HG03175 (cell line): Measurements from ENCODE around the gene SYCP2L.
"Not testable (repeated sequence)": the region's sequence is repeated elsewhere in the genome, so short reads cannot be mapped to it uniquely, and the experiment has no call there.

Experiments
- ATAC-seq: cut with Tn5 transposase; IDR thresholded peaks from one replicate; pipeline ENCODE4 v1.9.1; 2021; ENCODE audit warnings: mild to moderate bottlenecking, moderate library complexity; ENCODE audit not compliant: unreplicated experiment

The SYCP2L gene

GRCh38 chr6:10886691-10887502 is at the start of gene SYCP2L:
Gene SYCP2L, plus strand, starts transcription at chr6:10887052. Its CDS starts 75 bp downstream, at chr6:10887127.
- peak; percentile 44 for ATAC-seq

DNA sequence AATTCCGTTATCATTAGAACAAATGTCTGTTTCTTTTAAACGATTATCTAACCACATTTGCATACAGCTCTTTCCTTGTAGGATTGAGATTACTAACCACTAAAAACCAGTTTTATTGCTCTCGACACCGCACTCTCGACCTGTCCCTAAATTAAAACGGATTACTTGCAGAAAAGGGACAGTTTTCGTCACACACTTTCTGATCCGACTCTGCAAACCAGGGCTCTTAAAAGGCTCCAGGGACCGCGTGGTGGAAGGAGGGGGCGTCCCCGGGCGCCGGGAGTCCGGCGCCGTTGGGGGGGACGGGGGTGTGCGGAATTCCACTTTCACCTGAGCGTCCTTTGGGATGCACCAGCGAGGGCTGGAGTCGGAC is 49.2 kb upstream of the SYCP2L start:
- no peak for ATAC-seq

DNA sequence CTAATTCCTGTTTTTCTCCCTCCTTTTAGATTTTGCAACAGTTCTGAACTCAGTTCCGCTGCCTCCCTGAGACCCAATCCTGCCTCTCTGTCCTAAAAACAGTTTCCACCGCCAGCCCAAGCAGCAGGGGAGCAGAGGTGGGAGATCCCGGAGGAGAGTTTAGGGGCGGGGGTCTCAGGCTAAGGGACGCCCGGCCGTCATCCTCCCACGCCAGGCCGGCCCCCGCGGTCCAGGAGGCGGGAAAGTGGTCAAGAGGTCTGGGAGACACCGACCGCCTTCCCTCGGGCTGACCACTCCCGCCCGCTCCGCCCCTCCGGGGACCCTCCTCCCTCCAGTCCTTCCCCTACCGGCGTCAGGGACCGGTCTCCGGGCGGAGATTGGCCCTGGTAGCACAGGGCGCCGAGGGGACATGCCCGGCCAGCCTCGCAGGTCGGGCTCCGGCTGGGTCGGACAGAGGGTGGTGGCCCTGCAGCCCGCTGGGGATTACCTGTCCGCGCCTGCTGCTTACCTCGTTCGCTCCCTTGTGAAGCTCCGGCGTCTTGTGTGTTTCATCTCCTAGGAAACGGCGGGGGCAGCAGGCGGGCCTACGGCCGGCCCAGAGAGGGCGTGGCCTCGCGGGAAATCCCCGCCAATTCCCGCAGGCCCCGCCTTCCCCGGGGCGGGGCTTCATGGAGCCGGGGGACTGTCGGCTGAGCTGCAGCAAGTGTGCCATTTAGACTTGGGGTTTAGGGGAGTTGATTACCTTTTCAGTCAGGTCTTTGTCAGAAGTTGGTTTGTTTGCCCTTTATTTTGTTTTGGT is 48.7 kb upstream of the SYCP2L start, which contains the start of gene MAK:
TSS of gene MAK (minus strand) at position 545 of the 799 bp plus-strand sequence. CDS start 7,891 bp downstream, outside the sequence.
- ATAC-seq = peak; percentile 76

- ATAC-seq = peak; percentile 75
These were observed 48.0 kb upstream of the SYCP2L start for GRCh38 chr6:10838794-10839333.

DNA sequence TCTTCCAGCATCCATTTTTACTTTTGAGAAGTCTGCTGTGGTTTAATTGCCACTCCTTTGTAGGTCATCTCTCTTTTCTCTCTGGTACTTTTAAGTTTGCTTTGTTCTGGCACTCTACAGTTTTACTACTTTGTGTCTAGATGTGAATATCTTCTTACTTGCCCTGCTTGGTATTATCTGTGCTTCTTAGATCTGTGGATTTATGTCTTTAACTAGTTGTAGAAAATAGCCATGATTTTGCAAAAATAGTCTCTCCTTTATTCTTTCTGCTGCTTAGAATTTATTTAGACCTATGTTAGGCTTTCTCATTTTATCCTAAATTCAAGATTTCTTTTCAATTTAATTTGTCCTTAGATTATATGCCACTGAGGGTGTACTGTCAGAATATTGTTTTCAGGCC is 43.3 kb upstream of the SYCP2L start:
- ATAC-seq = no peak

- ATAC-seq = no peak
These were observed 39.2 kb upstream of the SYCP2L start for GRCh38 chr6:10847684-10848083.

DNA sequence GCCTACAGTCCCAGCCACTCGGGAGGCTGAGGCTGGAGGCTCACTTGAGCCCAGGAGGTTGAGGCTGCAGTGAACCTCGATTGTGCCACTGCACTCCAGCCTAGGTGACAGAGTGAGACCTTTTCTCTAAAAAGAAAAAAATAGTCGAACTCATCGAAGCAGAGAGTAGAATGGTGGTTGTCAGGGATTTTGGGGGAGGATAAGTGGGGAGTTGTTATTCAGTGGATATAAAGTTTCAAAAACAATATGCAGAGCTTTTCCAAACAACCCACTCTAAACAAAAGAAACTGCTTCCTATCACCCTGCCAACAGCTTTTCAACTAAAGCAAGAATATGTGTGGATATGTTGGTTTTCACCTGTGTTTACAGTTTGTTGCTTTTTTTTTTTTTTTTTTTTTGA is 37.0 kb upstream of the SYCP2L start:
- no peak for ATAC-seq

DNA sequence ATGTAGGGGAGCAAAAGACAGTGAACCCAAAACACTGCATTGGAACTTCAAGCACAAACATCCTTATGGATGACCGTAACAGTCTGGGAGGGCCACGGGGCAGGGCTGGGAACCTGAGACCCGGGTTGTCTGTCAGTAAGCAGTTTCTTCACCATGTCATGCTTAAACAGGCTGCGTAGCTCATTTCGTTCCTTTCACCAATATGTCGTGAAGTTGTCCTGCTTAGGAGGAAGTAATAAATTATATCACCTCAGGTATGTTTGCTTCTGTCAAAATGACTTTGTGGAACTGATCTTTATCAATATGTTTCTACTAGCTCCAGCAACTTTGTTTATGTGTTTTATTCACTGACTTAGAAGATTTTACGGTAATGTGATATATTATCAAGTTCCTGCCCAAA is 36.1 kb upstream of the SYCP2L start:
- ATAC-seq = no peak

GRCh38 chr6:10852361-10852960 is 34.4 kb upstream of the SYCP2L start:
- no peak for ATAC-seq

- ATAC-seq = not testable (repeated sequence)
These were observed 33.0 kb upstream of the SYCP2L start for GRCh38 chr6:10853849-10854300.

- ATAC-seq = no peak
These were observed 31.8 kb upstream of the SYCP2L start for GRCh38 chr6:10854922-10855632.

DNA sequence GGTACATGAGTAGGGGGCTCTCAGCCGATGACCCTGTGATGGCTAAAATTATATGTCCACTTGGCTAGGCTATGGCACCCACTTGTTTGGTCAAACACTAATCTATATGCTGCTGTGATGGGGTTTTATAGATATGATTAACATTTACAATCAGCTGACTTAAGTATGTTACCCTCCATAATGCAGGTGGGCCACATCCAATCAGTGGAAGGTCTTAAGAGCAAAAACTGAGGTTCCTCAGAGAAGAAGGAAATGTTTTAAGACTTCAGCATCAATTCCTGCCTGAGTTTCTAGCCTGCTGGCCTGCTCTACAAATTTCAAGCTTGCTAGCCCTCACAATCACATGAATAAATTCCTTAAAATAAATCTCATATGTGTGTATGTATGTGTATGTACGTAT is 29.6 kb upstream of the SYCP2L start:
- ATAC-seq = no peak

DNA sequence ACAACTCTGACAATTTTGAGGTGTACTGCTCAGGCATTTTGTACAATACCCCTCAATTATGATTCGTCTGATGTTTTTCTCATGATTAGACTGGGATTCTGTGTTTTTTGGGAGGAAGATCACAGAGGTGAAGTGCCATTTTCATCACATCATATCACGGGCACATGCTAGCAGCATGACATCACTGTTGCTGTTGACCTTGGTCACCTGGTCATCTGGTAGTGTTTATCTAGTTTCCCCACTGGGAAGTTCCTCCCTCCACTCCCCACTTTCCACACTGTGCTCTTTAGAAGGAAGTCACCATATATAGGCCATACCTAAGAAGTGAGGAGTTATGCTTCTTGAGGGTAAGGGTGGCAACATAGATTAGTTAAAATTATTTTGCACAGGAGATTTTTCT is 25.8 kb upstream of the SYCP2L start:
- ATAC-seq = no peak

- ATAC-seq = no peak
These were observed 24.5 kb upstream of the SYCP2L start for GRCh38 chr6:10862361-10862760.

GRCh38 chr6:10863031-10863430 is 23.8 kb upstream of the SYCP2L start:
- not testable (repeated sequence) for ATAC-seq

- ATAC-seq = not testable (repeated sequence)
These were observed 20.1 kb upstream of the SYCP2L start for GRCh38 chr6:10866709-10867108.

GRCh38 chr6:10867952-10868351 is 18.9 kb upstream of the SYCP2L start:
- ATAC-seq = no peak

GRCh38 chr6:10873374-10873773 is 13.5 kb upstream of the SYCP2L start:
- no peak for ATAC-seq

DNA sequence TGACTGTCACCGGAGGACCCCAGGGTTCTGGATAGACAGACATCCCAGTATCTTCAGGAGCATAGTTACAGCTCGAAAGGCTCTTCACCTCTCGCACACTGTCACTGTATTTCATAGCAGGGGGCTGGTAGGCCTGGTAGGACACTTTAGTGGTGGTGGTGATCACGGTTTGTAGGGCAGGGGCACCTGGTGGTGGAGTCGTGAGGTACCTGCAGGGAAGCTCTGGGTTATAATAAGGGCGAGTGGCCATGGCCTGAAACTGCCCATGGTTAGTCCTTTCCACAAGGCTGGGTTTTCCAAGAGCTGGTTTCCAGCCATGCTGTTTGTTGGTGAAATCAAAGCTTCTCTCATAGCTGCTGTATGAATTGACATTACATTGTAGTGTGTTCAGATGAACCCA is 12.6 kb upstream of the SYCP2L start:
- ATAC-seq = no peak

DNA sequence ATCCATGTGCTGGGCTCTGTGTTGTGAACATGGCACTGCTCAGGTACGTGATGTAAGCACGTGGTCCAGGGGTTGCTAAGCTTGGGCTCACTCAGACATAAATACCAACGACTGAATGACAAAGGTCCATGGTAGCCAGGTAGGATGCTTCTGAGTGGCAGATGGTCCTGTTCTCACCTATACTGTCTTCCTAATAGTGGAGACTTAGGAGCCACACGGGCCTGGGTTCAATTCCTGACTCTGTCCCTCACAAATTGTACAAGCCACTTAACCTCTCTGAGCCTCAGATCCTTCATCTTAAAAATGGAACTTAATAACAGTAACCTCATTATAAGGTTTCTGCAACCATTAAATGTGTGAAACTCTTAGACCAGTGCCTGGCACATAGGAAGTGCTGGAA is 11.8 kb upstream of the SYCP2L start:
- no peak for ATAC-seq

DNA sequence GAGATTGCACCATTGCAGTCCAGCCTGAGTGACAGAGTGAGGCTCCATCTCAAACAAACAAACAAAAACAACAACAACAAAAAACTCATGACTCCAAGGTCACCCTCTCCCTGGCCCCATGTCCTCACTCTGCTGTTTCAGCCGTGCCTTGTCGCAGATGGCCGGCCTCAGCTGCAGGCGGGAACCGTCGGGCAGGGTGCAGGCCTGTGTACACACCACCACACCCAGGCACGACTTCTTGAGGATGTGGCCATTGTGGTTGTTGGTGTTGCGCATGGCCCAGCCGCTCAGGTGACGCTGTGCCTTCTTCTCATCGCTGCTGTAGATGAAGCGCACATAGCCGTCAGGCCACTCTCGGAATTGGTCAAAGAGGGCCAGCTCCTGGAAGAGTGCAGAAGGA is 9.8 kb upstream of the SYCP2L start:
- no peak for ATAC-seq
